ENCODE data around the gene KLHDC8A. TPM values are rescaled to one million over a fixed set of nuclear protein-coding genes. Genes with fewer than 3 reads are reported as not detected.
A peak's percentile ranks its signal among the peaks of the same experiment; 100 is the strongest.

KLHDC8A gene
- total RNA-seq, 1 experiment from 2014 or later = not detected

GRCh38 chr1:205328476-205328875 is 28.2 kb downstream of the KLHDC8A start:
- DNase-seq (ENCODE audit: low read depth) = no peak
- in situ Hi-C loops (cut with HindIII; ENCODE audit: low pct_unique_long_range_greater_than_20kb, low sequenced_read_pairs) = no loop called here

GRCh38 chr1:205326812-205327466 is 29.8 kb downstream of the KLHDC8A start:
- in situ Hi-C loops (cut with HindIII; ENCODE audit: low pct_unique_long_range_greater_than_20kb, low sequenced_read_pairs) = no loop called here
- DNase-seq (ENCODE audit: low read depth) = no peak

- DNase-seq (ENCODE audit: low read depth) = peak; percentile 79
- in situ Hi-C loops (cut with HindIII; ENCODE audit: low pct_unique_long_range_greater_than_20kb, low sequenced_read_pairs) = no loop called here
Observed at GRCh38 chr1:205325334-205325884, 31.3 kb downstream of the KLHDC8A start.

GRCh38 chr1:205324781-205325180 is 31.9 kb downstream of the KLHDC8A start:
- peak; percentile 82 for DNase-seq (ENCODE audit: low read depth)
- in situ Hi-C loops (cut with HindIII; ENCODE audit: low pct_unique_long_range_greater_than_20kb, low sequenced_read_pairs) = no loop called here

GRCh38 chr1:205323794-205324193 is 32.9 kb downstream of the KLHDC8A start:
- in situ Hi-C loops (cut with HindIII; ENCODE audit: low pct_unique_long_range_greater_than_20kb, low sequenced_read_pairs) = no loop called here

GRCh38 chr1:205321959-205322283 is 34.8 kb downstream of the KLHDC8A start:
- DNase-seq (ENCODE audit: low read depth) = no peak
- in situ Hi-C loops (cut with HindIII; ENCODE audit: low pct_unique_long_range_greater_than_20kb, low sequenced_read_pairs) = no loop called here

More at GRCh38 chr1:205323794-205324193, 32.9 kb downstream of the KLHDC8A start:
- DNase-seq (ENCODE audit: low read depth) = no peak

- peak; percentile 93 for DNase-seq (ENCODE audit: low read depth)
- in situ Hi-C loops (cut with HindIII; ENCODE audit: low pct_unique_long_range_greater_than_20kb, low sequenced_read_pairs) = no loop called here
Observed at GRCh38 chr1:205321162-205321958, 35.4 kb downstream of the KLHDC8A start, which contains the start of gene NUAK2. TSS of gene NUAK2 (minus strand) at chr1:205321745. CDS start at chr1:205321628, 117 bp downstream.

GRCh38 chr1:205319081-205320018 is 37.4 kb downstream of the KLHDC8A start:
- DNase-seq (ENCODE audit: low read depth) = peak; percentile 68
- in situ Hi-C loops (cut with HindIII; ENCODE audit: low pct_unique_long_range_greater_than_20kb, low sequenced_read_pairs) = no loop called here

GRCh38 chr1:205318231-205318991 is 38.3 kb downstream of the KLHDC8A start:
- in situ Hi-C loops (cut with HindIII; ENCODE audit: low pct_unique_long_range_greater_than_20kb, low sequenced_read_pairs) = no loop called here
- DNase-seq (ENCODE audit: low read depth) = peak; percentile 42

GRCh38 chr1:205317311-205317917 is 39.3 kb downstream of the KLHDC8A start:
- DNase-seq (ENCODE audit: low read depth) = peak; percentile 84
- in situ Hi-C loops (cut with HindIII; ENCODE audit: low pct_unique_long_range_greater_than_20kb, low sequenced_read_pairs) = no loop called here

GRCh38 chr1:205316161-205316566 is 40.6 kb downstream of the KLHDC8A start:
- in situ Hi-C loops (cut with HindIII; ENCODE audit: low pct_unique_long_range_greater_than_20kb, low sequenced_read_pairs) = no loop called here
- no peak for DNase-seq (ENCODE audit: low read depth)

- in situ Hi-C loops (cut with HindIII; ENCODE audit: low pct_unique_long_range_greater_than_20kb, low sequenced_read_pairs) = no loop called here
- DNase-seq (ENCODE audit: low read depth) = no peak
Observed at GRCh38 chr1:205315008-205315618, 41.6 kb downstream of the KLHDC8A start.

GRCh38 chr1:205313563-205314308 is 43.0 kb downstream of the KLHDC8A start:
- no peak for DNase-seq (ENCODE audit: low read depth)

GRCh38 chr1:205312866-205313562 is 43.7 kb downstream of the KLHDC8A start:
- DNase-seq (ENCODE audit: low read depth) = no peak
- in situ Hi-C loops (cut with HindIII; ENCODE audit: low pct_unique_long_range_greater_than_20kb, low sequenced_read_pairs) = no loop called here

More at GRCh38 chr1:205313563-205314308, 43.0 kb downstream of the KLHDC8A start:
- in situ Hi-C loops (cut with HindIII; ENCODE audit: low pct_unique_long_range_greater_than_20kb, low sequenced_read_pairs) = no loop called here

GRCh38 chr1:205310976-205311704 is 45.6 kb downstream of the KLHDC8A start:
- DNase-seq (ENCODE audit: low read depth) = no peak
- in situ Hi-C loops (cut with HindIII; ENCODE audit: low pct_unique_long_range_greater_than_20kb, low sequenced_read_pairs) = no loop called here

Data from Caki2 (cell line).